Measurements from ENCODE around the gene DNAAF3.

Gene DNAAF3

GRCh38 chr19:55146705-55147273 is 19.6 kb downstream of the DNAAF3 start (continued):
- TF ChIP-seq ZNF280D (tag by site-specific recombination; IDR thresholded peaks at IDR 0.05), result no peak
- no peak for TF ChIP-seq ZBTB49 (tag by site-specific recombination; IDR thresholded peaks at IDR 0.05; ENCODE audit: low read depth)
- TF ChIP-seq ZNF221 (tag by site-specific recombination; IDR thresholded peaks at IDR 0.05; ENCODE audit: borderline replicate concordance), result no peak
- TF ChIP-seq ZNF548 (tag by site-specific recombination; IDR thresholded peaks at IDR 0.05), result no peak
- TF ChIP-seq ZSCAN23 (tag by site-specific recombination; IDR thresholded peaks at IDR 0.05), result no peak
- no peak for TF ChIP-seq ZNF112 (tag by site-specific recombination; IDR thresholded peaks at IDR 0.05)
- TF ChIP-seq ZNF416 (tag by site-specific recombination; IDR thresholded peaks at IDR 0.05), result no peak
- TF ChIP-seq KLF10 (tag by site-specific recombination; IDR thresholded peaks at IDR 0.05), result no peak
- TF ChIP-seq ZNF426 (tag by site-specific recombination; IDR thresholded peaks at IDR 0.05), result no peak
- TF ChIP-seq ZBTB48 (tag by site-specific recombination; IDR thresholded peaks at IDR 0.05), result peak; percentile 38; the same call in 1 of the 2 replicates
- TF ChIP-seq ZNF274 (IDR thresholded peaks at IDR 0.05; ENCODE audit: low read length), result no peak
- no peak for TF ChIP-seq ZNF274 (tag by site-specific recombination; IDR thresholded peaks at IDR 0.05; ENCODE audit: borderline replicate concordance)
- TF ChIP-seq ZFP69B (tag by site-specific recombination; IDR thresholded peaks at IDR 0.05), result no peak
- TF ChIP-seq ZNF624 (tag by site-specific recombination; IDR thresholded peaks at IDR 0.05), result no peak
- no peak for TF ChIP-seq ZNF473 (tag by site-specific recombination; IDR thresholded peaks at IDR 0.05)
- no peak for TF ChIP-seq ZNF518A (tag by site-specific recombination; conservative IDR thresholded peaks at IDR 0.05; ENCODE audit: low read depth)
- TF ChIP-seq PRDM4 (tag by site-specific recombination; IDR thresholded peaks at IDR 0.05), result no peak
- peak; percentile 49; the same call in 1 of the 2 replicates for TF ChIP-seq ZNF561 (tag by site-specific recombination; IDR thresholded peaks at IDR 0.05; ENCODE audit: borderline replicate concordance)
- TF ChIP-seq ZNF830 (tag by site-specific recombination; IDR thresholded peaks at IDR 0.05; ENCODE audit: low read depth), result no peak
- no peak for TF ChIP-seq ZNF645 (tag by site-specific recombination; IDR thresholded peaks at IDR 0.05)
- TF ChIP-seq RBAK (tag by site-specific recombination; IDR thresholded peaks at IDR 0.05), result no peak

Measured in HEK293 (cell line).